Prostate gland (tissue), 2 donors: ENCODE data around the gene RTN4RL1.

Experiments used
- CTCF ChIP-seq, 4 experiments: fragments of 200-600 bp in 2 of 4; fragments of 450-650 bp in 2 of 4; sonication (generic) in 2 of 4; IDR thresholded peaks; 1 replicate in 3 of 4; 2 replicates in 1 of 4; pipeline ENCODE4 v1.5.1; 2016 to 2019; ENCODE audit warnings: antibody characterized with exemption in 4 of 4, mild to moderate bottlenecking in 2 of 4, moderate library complexity in 2 of 4
- POLR2A ChIP-seq: fragments of 450-650 bp; IDR thresholded peaks from one replicate; pipeline ENCODE4 v1.6.1; 2016; ENCODE audit warnings: antibody characterized with exemption, mild to moderate bottlenecking

- TF ChIP-seq CTCF (IDR thresholded peaks at IDR 0.05) (no peak), POLR2A (no peak)
These were observed 11.2 kb downstream of the RTN4RL1 start for GRCh38 chr17:2013994-2014317.
